Stomach (tissue), 4 donors: Measurements from ENCODE around the gene TMEM144.
"Not testable (repeated sequence)": the region's sequence is repeated elsewhere in the genome, so short reads cannot be mapped to it uniquely, and the experiment has no call there.

Source experiments
- POLR2A ChIP-seq, 4 donors: fragments of 450-650 bp; IDR thresholded peaks; one replicate each; pipeline ENCODE4 v1.6.1; 2016; ENCODE audit warnings: antibody characterized with exemption in 4 of 4, control low read depth in 2 of 4, mild to moderate bottlenecking in 1 of 4, moderate library complexity in 1 of 4
- TF ChIP-seq, protein P1 (sequence below), 7 experiments: fragments of 450-650 bp in 4 of 7; fragments of 200-600 bp in 3 of 7; sonication (generic) in 3 of 7; IDR thresholded peaks; one replicate each; pipeline ENCODE4 v1.5.1; 2016 to 2019; ENCODE audit warnings: antibody characterized with exemption in 7 of 7, control low read depth in 2 of 7, mild to moderate bottlenecking in 1 of 7

DNA sequence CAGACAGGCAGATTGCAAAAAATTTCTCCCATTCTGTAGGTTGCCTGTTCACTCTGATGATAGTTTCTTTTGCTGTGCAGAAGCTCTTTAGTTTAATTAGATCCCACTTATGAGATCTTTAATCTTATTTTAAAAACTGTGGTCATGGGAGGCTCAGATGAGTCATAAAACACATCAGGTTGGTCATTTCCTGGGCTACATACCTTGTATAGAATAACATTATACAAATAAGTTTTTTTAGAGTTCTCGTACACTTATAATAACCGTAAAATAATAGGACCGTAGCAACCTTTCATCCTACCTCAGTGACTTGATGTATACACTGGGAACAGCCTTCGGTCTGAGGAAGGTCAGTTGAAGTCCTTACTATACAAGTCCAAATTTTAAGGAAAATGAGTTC lies 14.0 kb downstream of the TMEM144 start:
- TF ChIP-seq, protein P1, sequence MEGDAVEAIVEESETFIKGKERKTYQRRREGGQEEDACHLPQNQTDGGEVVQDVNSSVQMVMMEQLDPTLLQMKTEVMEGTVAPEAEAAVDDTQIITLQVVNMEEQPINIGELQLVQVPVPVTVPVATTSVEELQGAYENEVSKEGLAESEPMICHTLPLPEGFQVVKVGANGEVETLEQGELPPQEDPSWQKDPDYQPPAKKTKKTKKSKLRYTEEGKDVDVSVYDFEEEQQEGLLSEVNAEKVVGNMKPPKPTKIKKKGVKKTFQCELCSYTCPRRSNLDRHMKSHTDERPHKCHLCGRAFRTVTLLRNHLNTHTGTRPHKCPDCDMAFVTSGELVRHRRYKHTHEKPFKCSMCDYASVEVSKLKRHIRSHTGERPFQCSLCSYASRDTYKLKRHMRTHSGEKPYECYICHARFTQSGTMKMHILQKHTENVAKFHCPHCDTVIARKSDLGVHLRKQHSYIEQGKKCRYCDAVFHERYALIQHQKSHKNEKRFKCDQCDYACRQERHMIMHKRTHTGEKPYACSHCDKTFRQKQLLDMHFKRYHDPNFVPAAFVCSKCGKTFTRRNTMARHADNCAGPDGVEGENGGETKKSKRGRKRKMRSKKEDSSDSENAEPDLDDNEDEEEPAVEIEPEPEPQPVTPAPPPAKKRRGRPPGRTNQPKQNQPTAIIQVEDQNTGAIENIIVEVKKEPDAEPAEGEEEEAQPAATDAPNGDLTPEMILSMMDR (IDR thresholded peaks at IDR 0.05) = not testable (repeated sequence)
- TF ChIP-seq POLR2A (IDR thresholded peaks at IDR 0.05) = not testable (repeated sequence)
